ENCODE data around the gene NTSR1. TPM values are rescaled to one million over a fixed set of nuclear protein-coding genes. Genes with fewer than 3 reads are reported as not detected.

Gene NTSR1
- total and polyA plus RNA-seq, 2 donors (not counting 1 experiment from before 2014, with no cell fraction given), result not detected

DNA sequence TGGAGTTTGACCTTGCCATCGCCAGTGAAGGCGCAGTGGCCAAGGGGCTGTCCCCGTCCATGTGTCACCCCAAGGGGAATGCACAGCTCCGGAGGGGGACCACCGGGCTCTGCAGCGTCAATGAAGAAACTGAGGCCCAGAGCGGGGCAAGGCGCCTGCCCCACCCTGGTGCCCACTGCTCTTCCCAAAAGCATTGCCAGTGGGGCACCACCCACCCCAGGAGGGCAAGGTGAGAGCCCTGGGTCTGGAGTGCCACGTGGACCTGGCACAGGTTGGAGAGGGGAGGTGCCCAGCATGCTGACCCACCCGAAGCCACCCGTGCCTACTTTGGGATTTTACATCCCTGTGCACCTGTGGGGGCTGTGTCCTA is 8.3 kb downstream of the NTSR1 start:
- H3K4me3 ChIP-seq (ENCODE audit: control extremely low read depth in 1 of 5, extremely low read depth in 1 of 5, insufficient read depth in 1 of 5, low read depth in 2 of 5, low read length in 4 of 5), result no peak overlapping the region
- Mint-ChIP-seq H3K4me3 (no peak overlapping the region), H3K9me3 (ENCODE audit: insufficient read depth) (peaks cover 21% of the 10 kb centered on the region), H3K4me1 (no peaks in the 10 kb centered on the region), H3K27me3 (peaks cover 33% of the 10 kb centered on the region), H3K27ac (no peak overlapping the region)
- WGBS (ENCODE audit: insufficient coverage), result 96% methylated on average over 11 of the region's 11 CpGs
- no peak overlapping the region for H2AFZ ChIP-seq (ENCODE audit: insufficient read depth, low read depth, low read length, poor library complexity, severe bottlenecking)
- no peaks in the 10 kb centered on the region for H4K20me1 ChIP-seq (ENCODE audit: control insufficient read depth, insufficient read depth, low read length, poor library complexity, severe bottlenecking)
- DNase-seq (no peak), ATAC-seq (ENCODE audit: low read depth) (no peak)
- H3K27me3 ChIP-seq (replicated peaks in 1 of 4; ENCODE audit: control extremely low read depth in 1 of 4, control insufficient read depth in 3 of 4, insufficient read depth in 4 of 4, low read length in 3 of 4), result peaks cover 0 to 5% (median 0%) of the 10 kb centered on the region in 4 experiments
- ChIA-PET CTCF (no interaction called here), POLR2A (no interaction called here)
- H3K36me3 ChIP-seq (replicated peaks in 1 of 2; ENCODE audit: control extremely low read depth in 1 of 2, control insufficient read depth in 1 of 2, extremely low read depth in 1 of 2, insufficient read depth in 2 of 2, low read length in 1 of 2), result no peaks in the 10 kb centered on the region
- intact Hi-C loops (cut with micrococcal nuclease), result no loop called here
- H3K9ac ChIP-seq (ENCODE audit: low read length), result no peak overlapping the region
- TF ChIP-seq, protein P1, sequence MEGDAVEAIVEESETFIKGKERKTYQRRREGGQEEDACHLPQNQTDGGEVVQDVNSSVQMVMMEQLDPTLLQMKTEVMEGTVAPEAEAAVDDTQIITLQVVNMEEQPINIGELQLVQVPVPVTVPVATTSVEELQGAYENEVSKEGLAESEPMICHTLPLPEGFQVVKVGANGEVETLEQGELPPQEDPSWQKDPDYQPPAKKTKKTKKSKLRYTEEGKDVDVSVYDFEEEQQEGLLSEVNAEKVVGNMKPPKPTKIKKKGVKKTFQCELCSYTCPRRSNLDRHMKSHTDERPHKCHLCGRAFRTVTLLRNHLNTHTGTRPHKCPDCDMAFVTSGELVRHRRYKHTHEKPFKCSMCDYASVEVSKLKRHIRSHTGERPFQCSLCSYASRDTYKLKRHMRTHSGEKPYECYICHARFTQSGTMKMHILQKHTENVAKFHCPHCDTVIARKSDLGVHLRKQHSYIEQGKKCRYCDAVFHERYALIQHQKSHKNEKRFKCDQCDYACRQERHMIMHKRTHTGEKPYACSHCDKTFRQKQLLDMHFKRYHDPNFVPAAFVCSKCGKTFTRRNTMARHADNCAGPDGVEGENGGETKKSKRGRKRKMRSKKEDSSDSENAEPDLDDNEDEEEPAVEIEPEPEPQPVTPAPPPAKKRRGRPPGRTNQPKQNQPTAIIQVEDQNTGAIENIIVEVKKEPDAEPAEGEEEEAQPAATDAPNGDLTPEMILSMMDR (IDR thresholded peaks at IDR 0.05), result no peak
- TF ChIP-seq EZH2 (IDR thresholded peaks at IDR 0.05; ENCODE audit: borderline replicate concordance, insufficient read depth, low read depth, low read length, poor library complexity, severe bottlenecking), result no peak
- no peak overlapping the region for H3K27ac ChIP-seq (ENCODE audit: low read length in 2 of 2)
- H3K4me2 ChIP-seq (replicated peaks; ENCODE audit: low read depth, low read length, poor library complexity, severe bottlenecking), result no peak overlapping the region
- H3K4me1 ChIP-seq (ENCODE audit: control insufficient read depth in 2 of 2, insufficient read depth in 2 of 2, low read length in 2 of 2), result no peaks in the 10 kb centered on the region
- peaks cover 0 to 19% (median 14%) of the 10 kb centered on the region in 3 donors for H3K9me3 ChIP-seq (ENCODE audit: control extremely low read depth in 1 of 3, control insufficient read depth in 2 of 3, insufficient read depth in 1 of 3, low read length in 2 of 3)
- H3K79me2 ChIP-seq (ENCODE audit: control insufficient read depth, insufficient read depth, low read length), result no peaks in the 10 kb centered on the region

DNA sequence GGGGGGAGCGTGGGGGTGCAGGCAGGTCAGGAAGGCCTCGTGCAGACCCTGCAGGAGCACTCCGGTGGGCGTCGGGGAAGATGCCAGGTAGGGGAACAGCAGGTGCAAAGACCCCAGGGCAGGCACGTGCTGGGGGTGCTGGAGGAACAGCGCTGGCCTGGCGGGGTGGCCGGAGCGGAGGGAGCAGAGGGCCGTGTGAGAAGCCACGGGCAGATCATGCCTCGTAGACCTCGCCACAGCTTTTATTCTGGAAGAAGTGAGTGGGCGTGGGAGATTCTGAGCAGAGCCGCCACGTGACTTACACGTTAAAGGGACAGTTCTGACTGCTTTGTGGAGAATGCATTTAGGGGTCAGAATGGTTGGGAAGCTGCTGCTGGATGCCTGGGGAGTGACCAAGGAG is 9.3 kb downstream of the NTSR1 start:
- Histone ChIP-seq H3K79me2 (ENCODE audit: control insufficient read depth, insufficient read depth, low read length) (no peaks in the 10 kb centered on the region), H3K4me2 (replicated peaks; ENCODE audit: low read depth, low read length, poor library complexity, severe bottlenecking) (no peak overlapping the region), H3K27ac (ENCODE audit: low read length in 2 of 2) (no peak overlapping the region), H3K4me3 (ENCODE audit: control extremely low read depth in 1 of 5, extremely low read depth in 1 of 5, insufficient read depth in 1 of 5, low read depth in 2 of 5, low read length in 4 of 5) (no peak overlapping the region), H3K9me3 (ENCODE audit: control extremely low read depth in 1 of 3, control insufficient read depth in 2 of 3, insufficient read depth in 1 of 3, low read length in 2 of 3) (peaks cover 0 to 20% (median 20%) of the 10 kb centered on the region in 3 donors), H3K9ac (ENCODE audit: low read length) (no peak overlapping the region), H2AFZ (ENCODE audit: insufficient read depth, low read depth, low read length, poor library complexity, severe bottlenecking) (no peak overlapping the region), H3K36me3 (replicated peaks in 1 of 2; ENCODE audit: control extremely low read depth in 1 of 2, control insufficient read depth in 1 of 2, extremely low read depth in 1 of 2, insufficient read depth in 2 of 2, low read length in 1 of 2) (no peaks in the 10 kb centered on the region), H4K20me1 (ENCODE audit: control insufficient read depth, insufficient read depth, low read length, poor library complexity, severe bottlenecking) (no peaks in the 10 kb centered on the region), H3K27me3 (replicated peaks in 1 of 4; ENCODE audit: control extremely low read depth in 1 of 4, control insufficient read depth in 3 of 4, insufficient read depth in 4 of 4, low read length in 3 of 4) (peaks cover 0 to 10% (median 0%) of the 10 kb centered on the region in 4 experiments), H3K4me1 (ENCODE audit: control insufficient read depth in 2 of 2, insufficient read depth in 2 of 2, low read length in 2 of 2) (no peaks in the 10 kb centered on the region)
- intact Hi-C loops (cut with micrococcal nuclease), result no loop called here
- H3K27me3 Mint-ChIP-seq, result peaks cover 35% of the 10 kb centered on the region
- no peak overlapping the region for H3K27ac Mint-ChIP-seq
- TF ChIP-seq EZH2 (IDR thresholded peaks at IDR 0.05; ENCODE audit: borderline replicate concordance, insufficient read depth, low read depth, low read length, poor library complexity, severe bottlenecking), result no peak
- H3K9me3 Mint-ChIP-seq (ENCODE audit: insufficient read depth), result peaks cover 21% of the 10 kb centered on the region
- CTCF ChIA-PET, result no interaction called here
- POLR2A ChIA-PET, result no interaction called here
- 82% methylated on average over 18 of the region's 18 CpGs for WGBS (ENCODE audit: insufficient coverage)
- no peak overlapping the region for H3K4me3 Mint-ChIP-seq
- no peaks in the 10 kb centered on the region for H3K4me1 Mint-ChIP-seq
- ATAC-seq (ENCODE audit: low read depth), result no peak
- no peak for DNase-seq

Measured in B cell (primary cell).